Esophagus squamous epithelium (tissue), 4 donors: ENCODE measurements around the gene MYO1D.

Experiments
- POLR2A ChIP-seq, 4 donors: fragments of 450-650 bp; IDR thresholded peaks; one replicate each; pipeline ENCODE4 v1.6.1; 2017; ENCODE audit warnings: antibody characterized with exemption in 4 of 4, mild to moderate bottlenecking in 4 of 4, moderate library complexity in 3 of 4
- TF ChIP-seq, protein P1 (sequence below), 6 experiments: fragments of 450-650 bp in 4 of 6; fragments of 200-600 bp in 2 of 6; sonication (generic) in 2 of 6; IDR thresholded peaks; one replicate each; pipeline ENCODE4 v1.5.1; 2016 to 2019; ENCODE audit warnings: antibody characterized with exemption in 6 of 6, mild to moderate bottlenecking in 4 of 6, moderate library complexity in 4 of 6

DNA sequence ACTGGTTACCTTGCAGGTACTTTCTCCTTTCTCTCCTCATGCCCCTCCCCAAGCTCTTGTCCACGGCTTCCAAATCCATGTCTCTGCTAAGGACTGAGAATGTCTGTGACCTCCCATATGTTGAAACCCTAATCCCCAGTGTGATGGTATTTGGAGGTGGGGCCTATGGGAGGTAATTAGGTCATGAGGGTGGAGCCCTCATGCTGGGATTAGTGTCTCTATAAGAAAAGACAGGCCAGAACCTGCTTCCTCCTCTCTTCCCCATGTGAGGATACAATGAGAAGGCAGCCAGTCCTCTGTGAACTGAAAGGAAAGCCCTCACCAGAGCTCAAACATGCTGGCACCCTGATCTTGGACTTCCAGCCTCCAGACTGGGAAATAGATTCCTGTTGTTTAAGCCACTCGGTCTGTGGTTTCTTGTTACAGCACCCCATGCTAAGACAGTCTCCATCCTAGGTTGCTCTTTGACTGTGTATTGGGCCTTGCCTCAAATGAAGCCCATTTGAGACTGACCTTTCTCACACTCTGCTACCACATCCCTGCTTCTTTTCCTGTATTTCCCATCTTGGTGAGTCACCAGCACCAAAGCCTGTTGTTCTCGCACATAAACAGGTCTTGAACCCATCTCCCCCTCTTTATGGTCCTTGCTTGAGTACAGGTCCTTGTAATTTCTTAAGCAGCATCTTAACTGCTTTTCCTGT is 255.2 kb downstream of the MYO1D start:
- TF ChIP-seq, protein P1, sequence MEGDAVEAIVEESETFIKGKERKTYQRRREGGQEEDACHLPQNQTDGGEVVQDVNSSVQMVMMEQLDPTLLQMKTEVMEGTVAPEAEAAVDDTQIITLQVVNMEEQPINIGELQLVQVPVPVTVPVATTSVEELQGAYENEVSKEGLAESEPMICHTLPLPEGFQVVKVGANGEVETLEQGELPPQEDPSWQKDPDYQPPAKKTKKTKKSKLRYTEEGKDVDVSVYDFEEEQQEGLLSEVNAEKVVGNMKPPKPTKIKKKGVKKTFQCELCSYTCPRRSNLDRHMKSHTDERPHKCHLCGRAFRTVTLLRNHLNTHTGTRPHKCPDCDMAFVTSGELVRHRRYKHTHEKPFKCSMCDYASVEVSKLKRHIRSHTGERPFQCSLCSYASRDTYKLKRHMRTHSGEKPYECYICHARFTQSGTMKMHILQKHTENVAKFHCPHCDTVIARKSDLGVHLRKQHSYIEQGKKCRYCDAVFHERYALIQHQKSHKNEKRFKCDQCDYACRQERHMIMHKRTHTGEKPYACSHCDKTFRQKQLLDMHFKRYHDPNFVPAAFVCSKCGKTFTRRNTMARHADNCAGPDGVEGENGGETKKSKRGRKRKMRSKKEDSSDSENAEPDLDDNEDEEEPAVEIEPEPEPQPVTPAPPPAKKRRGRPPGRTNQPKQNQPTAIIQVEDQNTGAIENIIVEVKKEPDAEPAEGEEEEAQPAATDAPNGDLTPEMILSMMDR (IDR thresholded peaks at IDR 0.05), result no peak
- no peak for TF ChIP-seq POLR2A (IDR thresholded peaks at IDR 0.05)
